Measurements from ENCODE around the gene GATAD2B.
"Not testable (repeated sequence)": the region's sequence is repeated elsewhere in the genome, so short reads cannot be mapped to it uniquely, and the experiment has no call there.

GATAD2B gene

GRCh38 chr1:153845158-153845557 is 77.6 kb downstream of the GATAD2B start:
- H2AFZ ChIP-seq (ENCODE audit: low read length), result no peak overlapping the region
- no peak overlapping the region for H3K4me2 ChIP-seq (ENCODE audit: low read length)
- H3K9me3 ChIP-seq (ENCODE audit: low read length), result no peaks in the 10 kb centered on the region
- TF ChIP-seq, protein P1, sequence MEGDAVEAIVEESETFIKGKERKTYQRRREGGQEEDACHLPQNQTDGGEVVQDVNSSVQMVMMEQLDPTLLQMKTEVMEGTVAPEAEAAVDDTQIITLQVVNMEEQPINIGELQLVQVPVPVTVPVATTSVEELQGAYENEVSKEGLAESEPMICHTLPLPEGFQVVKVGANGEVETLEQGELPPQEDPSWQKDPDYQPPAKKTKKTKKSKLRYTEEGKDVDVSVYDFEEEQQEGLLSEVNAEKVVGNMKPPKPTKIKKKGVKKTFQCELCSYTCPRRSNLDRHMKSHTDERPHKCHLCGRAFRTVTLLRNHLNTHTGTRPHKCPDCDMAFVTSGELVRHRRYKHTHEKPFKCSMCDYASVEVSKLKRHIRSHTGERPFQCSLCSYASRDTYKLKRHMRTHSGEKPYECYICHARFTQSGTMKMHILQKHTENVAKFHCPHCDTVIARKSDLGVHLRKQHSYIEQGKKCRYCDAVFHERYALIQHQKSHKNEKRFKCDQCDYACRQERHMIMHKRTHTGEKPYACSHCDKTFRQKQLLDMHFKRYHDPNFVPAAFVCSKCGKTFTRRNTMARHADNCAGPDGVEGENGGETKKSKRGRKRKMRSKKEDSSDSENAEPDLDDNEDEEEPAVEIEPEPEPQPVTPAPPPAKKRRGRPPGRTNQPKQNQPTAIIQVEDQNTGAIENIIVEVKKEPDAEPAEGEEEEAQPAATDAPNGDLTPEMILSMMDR (IDR thresholded peaks at IDR 0.05; ENCODE audit: low read length), result no peak
- TF ChIP-seq EZH2 (IDR thresholded peaks at IDR 0.05; ENCODE audit: borderline replicate concordance, low read length), result no peak
- H3K4me1 ChIP-seq (ENCODE audit: insufficient read depth, low read length, severe bottlenecking), result peaks cover 36% of the 10 kb centered on the region
- no peaks in the 10 kb centered on the region for H3K36me3 ChIP-seq (ENCODE audit: insufficient read depth, low read length)
- no peak overlapping the region for H3K4me3 ChIP-seq (ENCODE audit: low read depth, low read length, poor library complexity, severe bottlenecking)
- H3K79me2 ChIP-seq (ENCODE audit: insufficient read depth, low read length), result 0 out of 2 replicates have a peak, but pooled peaks cover 7% of the 10 kb centered on the region
- no peaks in the 10 kb centered on the region for H3K9me2 ChIP-seq (ENCODE audit: low read depth, low read length)
- no peaks in the 10 kb centered on the region for H3F3A ChIP-seq (ENCODE audit: insufficient read depth, low read length)
- no peaks in the 10 kb centered on the region for H4K20me1 ChIP-seq (ENCODE audit: insufficient read depth, low read length)
- H3K27me3 ChIP-seq (ENCODE audit: insufficient read depth, low read length), result no peaks in the 10 kb centered on the region
- no peak overlapping the region for H3K27ac ChIP-seq (ENCODE audit: low read depth, low read length, poor library complexity, severe bottlenecking)
- H3K9ac ChIP-seq (ENCODE audit: low read length), result no peak overlapping the region

DNA sequence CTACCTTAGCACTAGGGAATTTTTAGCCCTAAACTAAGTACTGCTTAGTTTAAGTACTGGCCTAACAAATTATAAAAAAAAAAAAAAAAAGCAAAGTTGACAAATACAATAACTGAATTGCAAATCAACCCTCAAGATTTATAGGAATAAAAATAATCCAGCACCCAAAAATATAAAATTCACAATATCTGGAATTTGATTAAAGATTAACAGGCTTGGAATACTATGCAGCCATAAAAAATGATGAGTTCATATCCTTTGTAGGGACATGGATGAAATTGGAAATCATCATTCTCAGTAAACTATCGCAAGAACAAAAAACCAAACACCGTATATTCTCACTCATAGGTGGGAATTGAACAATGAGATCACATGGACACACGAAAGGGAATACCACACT is 78.4 kb downstream of the GATAD2B start:
- H3K9me3 ChIP-seq (ENCODE audit: low read length); H3K27ac ChIP-seq (ENCODE audit: low read depth, low read length, poor library complexity, severe bottlenecking); H4K20me1 ChIP-seq (ENCODE audit: insufficient read depth, low read length); H3K4me2 ChIP-seq (ENCODE audit: low read length); H3K36me3 ChIP-seq (ENCODE audit: insufficient read depth, low read length); H3K27me3 ChIP-seq (ENCODE audit: insufficient read depth, low read length); H3K9me2 ChIP-seq (ENCODE audit: low read depth, low read length); H3K79me2 ChIP-seq (ENCODE audit: insufficient read depth, low read length); H3K9ac ChIP-seq (ENCODE audit: low read length); H3K4me3 ChIP-seq (ENCODE audit: low read depth, low read length, poor library complexity, severe bottlenecking); H2AFZ ChIP-seq (ENCODE audit: low read length); H3F3A ChIP-seq (ENCODE audit: insufficient read depth, low read length): not testable (repeated sequence)
- peaks cover 28% of the 10 kb centered on the region for H3K4me1 ChIP-seq (ENCODE audit: insufficient read depth, low read length, severe bottlenecking)

GRCh38 chr1:153842006-153842471 is 80.7 kb downstream of the GATAD2B start:
- Histone ChIP-seq H3K9me3 (ENCODE audit: low read length) (no peaks in the 10 kb centered on the region), H3K4me3 (ENCODE audit: low read depth, low read length, poor library complexity, severe bottlenecking) (no peak overlapping the region), H3K27ac (ENCODE audit: low read depth, low read length, poor library complexity, severe bottlenecking) (peak overlapping the region; percentile 28), H3K79me2 (ENCODE audit: insufficient read depth, low read length) (peaks cover 23% of the 10 kb centered on the region), H3K4me2 (ENCODE audit: low read length) (no peak overlapping the region), H3F3A (ENCODE audit: insufficient read depth, low read length) (no peaks in the 10 kb centered on the region), H2AFZ (ENCODE audit: low read length) (no peak overlapping the region), H3K27me3 (ENCODE audit: insufficient read depth, low read length) (no peaks in the 10 kb centered on the region), H3K9ac (ENCODE audit: low read length) (no peak overlapping the region), H3K36me3 (ENCODE audit: insufficient read depth, low read length) (peaks cover 4% of the 10 kb centered on the region; the same call in 1 of the 2 replicates), H3K4me1 (ENCODE audit: insufficient read depth, low read length, severe bottlenecking) (peaks cover 22% of the 10 kb centered on the region), H4K20me1 (ENCODE audit: insufficient read depth, low read length) (no peaks in the 10 kb centered on the region), H3K9me2 (ENCODE audit: low read depth, low read length) (no peaks in the 10 kb centered on the region)
- TF ChIP-seq, protein P1 (IDR thresholded peaks at IDR 0.05; ENCODE audit: low read length), result no peak
- TF ChIP-seq EZH2 (IDR thresholded peaks at IDR 0.05; ENCODE audit: borderline replicate concordance, low read length), result no peak

- Histone ChIP-seq H4K20me1 (ENCODE audit: insufficient read depth, low read length) (no peaks in the 10 kb centered on the region), H3K4me2 (ENCODE audit: low read length) (peak overlapping the region; percentile 18; the same call in 1 of the 2 replicates), H3K9me2 (ENCODE audit: low read depth, low read length) (no peaks in the 10 kb centered on the region), H3K4me1 (ENCODE audit: insufficient read depth, low read length, severe bottlenecking) (peaks cover 22% of the 10 kb centered on the region), H3K79me2 (ENCODE audit: insufficient read depth, low read length) (peaks cover 29% of the 10 kb centered on the region), H3K4me3 (ENCODE audit: low read depth, low read length, poor library complexity, severe bottlenecking) (no peak overlapping the region), H3K27me3 (ENCODE audit: insufficient read depth, low read length) (no peaks in the 10 kb centered on the region), H3K36me3 (ENCODE audit: insufficient read depth, low read length) (peaks cover 4% of the 10 kb centered on the region; the same call in 1 of the 2 replicates), H3K27ac (ENCODE audit: low read depth, low read length, poor library complexity, severe bottlenecking) (peak overlapping the region; percentile 48), H3K9ac (ENCODE audit: low read length) (no peak overlapping the region), H3F3A (ENCODE audit: insufficient read depth, low read length) (no peaks in the 10 kb centered on the region), H2AFZ (ENCODE audit: low read length) (no peak overlapping the region), H3K9me3 (ENCODE audit: low read length) (no peaks in the 10 kb centered on the region)
- TF ChIP-seq, protein P1 (IDR thresholded peaks at IDR 0.05; ENCODE audit: low read length), result no peak
These were observed 81.2 kb downstream of the GATAD2B start for GRCh38 chr1:153841463-153841994.

DNA sequence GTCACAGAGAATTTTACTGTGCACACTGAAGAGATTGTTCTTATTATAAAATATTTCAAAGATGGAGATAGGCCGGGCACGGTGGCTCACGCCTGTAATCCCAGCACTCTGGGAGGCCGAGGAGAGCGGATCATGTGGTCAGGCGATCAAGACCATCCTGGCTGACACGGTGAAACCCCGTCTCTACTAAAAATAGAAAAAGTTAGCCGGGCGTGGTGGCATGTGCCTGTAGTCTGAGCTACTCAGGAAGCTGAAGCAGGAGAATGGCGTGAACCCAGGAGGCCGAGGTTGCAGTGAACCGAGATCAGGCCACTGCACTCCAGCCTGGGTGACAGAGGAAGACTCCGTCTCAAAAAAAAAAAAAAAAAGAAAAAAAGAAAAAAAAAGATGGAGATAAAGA is 82.0 kb downstream of the GATAD2B start:
- H3K27me3 ChIP-seq (ENCODE audit: insufficient read depth, low read length); H4K20me1 ChIP-seq (ENCODE audit: insufficient read depth, low read length); H3F3A ChIP-seq (ENCODE audit: insufficient read depth, low read length); H3K9me2 ChIP-seq (ENCODE audit: low read depth, low read length); H2AFZ ChIP-seq (ENCODE audit: low read length); H3K36me3 ChIP-seq (ENCODE audit: insufficient read depth, low read length); H3K9ac ChIP-seq (ENCODE audit: low read length); H3K9me3 ChIP-seq (ENCODE audit: low read length); H3K4me3 ChIP-seq (ENCODE audit: low read depth, low read length, poor library complexity, severe bottlenecking): not testable (repeated sequence)
- Histone ChIP-seq H3K79me2 (ENCODE audit: insufficient read depth, low read length) (peaks cover 30% of the 10 kb centered on the region), H3K4me2 (ENCODE audit: low read length) (peak overlapping the region; percentile 18; the same call in 1 of the 2 replicates), H3K27ac (ENCODE audit: low read depth, low read length, poor library complexity, severe bottlenecking) (peak overlapping the region; percentile 48), H3K4me1 (ENCODE audit: insufficient read depth, low read length, severe bottlenecking) (peaks cover 22% of the 10 kb centered on the region)

Data from OCI-LY1 (cell line).